Gastrocnemius medialis (tissue), 4 donors: ENCODE measurements around the gene MSANTD2.

Source experiments
- POLR2A ChIP-seq, 2 donors: fragments of 450-650 bp; IDR thresholded peaks; one replicate each; pipeline ENCODE4 v1.6.1; 2017; ENCODE audit warnings: antibody characterized with exemption in 2 of 2, mild to moderate bottlenecking in 2 of 2, moderate library complexity in 2 of 2
- TF ChIP-seq, protein P1 (sequence below), 5 experiments: fragments of 450-650 bp in 3 of 5; fragments of 200-600 bp in 2 of 5; sonication (generic) in 2 of 5; IDR thresholded peaks in 4 of 5; conservative IDR thresholded peaks in 1 of 5; 1 replicate in 4 of 5; 2 replicates in 1 of 5; pipeline ENCODE4 v1.5.1; 2016 to 2019; ENCODE audit warnings: antibody characterized with exemption in 5 of 5, mild to moderate bottlenecking in 3 of 5, moderate library complexity in 3 of 5

DNA sequence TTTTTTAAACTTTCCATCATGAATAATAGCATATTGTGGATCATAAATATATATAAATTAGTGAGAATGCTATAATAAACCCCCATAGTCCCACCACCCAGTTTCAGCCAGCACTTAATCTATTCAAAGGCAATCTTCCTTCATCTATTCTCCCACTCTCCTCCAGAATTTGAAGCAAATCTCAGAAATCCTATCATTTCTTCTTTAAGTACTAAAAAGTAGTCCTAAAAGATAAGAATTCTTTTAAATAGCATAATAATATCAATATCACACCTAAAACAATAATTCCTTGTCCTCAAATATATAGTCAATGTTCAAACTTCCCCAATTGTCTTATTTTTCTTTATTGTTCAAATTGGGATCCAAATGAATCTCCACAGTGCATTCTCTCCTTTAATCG lies 40.5 kb upstream of the MSANTD2 start:
- TF ChIP-seq, protein P1, sequence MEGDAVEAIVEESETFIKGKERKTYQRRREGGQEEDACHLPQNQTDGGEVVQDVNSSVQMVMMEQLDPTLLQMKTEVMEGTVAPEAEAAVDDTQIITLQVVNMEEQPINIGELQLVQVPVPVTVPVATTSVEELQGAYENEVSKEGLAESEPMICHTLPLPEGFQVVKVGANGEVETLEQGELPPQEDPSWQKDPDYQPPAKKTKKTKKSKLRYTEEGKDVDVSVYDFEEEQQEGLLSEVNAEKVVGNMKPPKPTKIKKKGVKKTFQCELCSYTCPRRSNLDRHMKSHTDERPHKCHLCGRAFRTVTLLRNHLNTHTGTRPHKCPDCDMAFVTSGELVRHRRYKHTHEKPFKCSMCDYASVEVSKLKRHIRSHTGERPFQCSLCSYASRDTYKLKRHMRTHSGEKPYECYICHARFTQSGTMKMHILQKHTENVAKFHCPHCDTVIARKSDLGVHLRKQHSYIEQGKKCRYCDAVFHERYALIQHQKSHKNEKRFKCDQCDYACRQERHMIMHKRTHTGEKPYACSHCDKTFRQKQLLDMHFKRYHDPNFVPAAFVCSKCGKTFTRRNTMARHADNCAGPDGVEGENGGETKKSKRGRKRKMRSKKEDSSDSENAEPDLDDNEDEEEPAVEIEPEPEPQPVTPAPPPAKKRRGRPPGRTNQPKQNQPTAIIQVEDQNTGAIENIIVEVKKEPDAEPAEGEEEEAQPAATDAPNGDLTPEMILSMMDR (IDR thresholded peaks at IDR 0.05 in 4 of 5, conservative IDR thresholded peaks at IDR 0.05 in 1 of 5): no peak
- no peak for TF ChIP-seq POLR2A (IDR thresholded peaks at IDR 0.05)
